ENCODE measurements around the gene CSNK2A3. TPM values are rescaled to one million over a fixed set of nuclear protein-coding genes. Genes with fewer than 3 reads are reported as not detected.

Gene CSNK2A3
- total and polyA plus RNA-seq, 7 donors, result 0.33 to 5.5 (median 1.8) TPM; not detected in 2

DNA sequence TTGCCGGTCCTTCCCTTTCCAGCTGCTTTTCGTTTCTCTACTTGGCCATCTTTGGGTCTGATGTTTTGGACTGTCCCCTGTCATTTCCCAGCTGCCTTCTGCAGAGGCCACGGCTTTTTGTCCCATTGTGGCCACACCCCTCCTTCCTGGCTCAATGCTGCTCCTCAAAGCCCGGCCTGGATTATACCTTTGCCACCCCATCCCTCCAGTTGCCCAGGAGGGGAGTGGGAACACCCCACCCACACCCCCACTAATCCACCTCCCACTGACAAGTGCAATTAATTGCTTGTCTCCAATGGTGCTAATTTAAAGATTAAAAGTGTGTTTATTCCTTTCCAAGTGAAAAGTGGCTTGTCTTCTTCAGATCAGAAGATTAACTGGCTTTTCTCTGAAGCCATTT is 34.2 kb upstream of the CSNK2A3 start:
- intact Hi-C loops (cut with DNase I), result no loop called here
- Histone ChIP-seq H3K9me3 (no peaks in the 10 kb centered on the region), H3K4me3 (no peak overlapping the region), H3K36me3 (no peaks in the 10 kb centered on the region), H3K27ac (no peak overlapping the region), H3K4me1 (peaks cover 0 to 36% (median 12%) of the 10 kb centered on the region in 4 donors), H3K27me3 (no peaks in the 10 kb centered on the region)
- no peak for TF ChIP-seq EP300 (IDR thresholded peaks at IDR 0.05)
- TF ChIP-seq, protein P1, sequence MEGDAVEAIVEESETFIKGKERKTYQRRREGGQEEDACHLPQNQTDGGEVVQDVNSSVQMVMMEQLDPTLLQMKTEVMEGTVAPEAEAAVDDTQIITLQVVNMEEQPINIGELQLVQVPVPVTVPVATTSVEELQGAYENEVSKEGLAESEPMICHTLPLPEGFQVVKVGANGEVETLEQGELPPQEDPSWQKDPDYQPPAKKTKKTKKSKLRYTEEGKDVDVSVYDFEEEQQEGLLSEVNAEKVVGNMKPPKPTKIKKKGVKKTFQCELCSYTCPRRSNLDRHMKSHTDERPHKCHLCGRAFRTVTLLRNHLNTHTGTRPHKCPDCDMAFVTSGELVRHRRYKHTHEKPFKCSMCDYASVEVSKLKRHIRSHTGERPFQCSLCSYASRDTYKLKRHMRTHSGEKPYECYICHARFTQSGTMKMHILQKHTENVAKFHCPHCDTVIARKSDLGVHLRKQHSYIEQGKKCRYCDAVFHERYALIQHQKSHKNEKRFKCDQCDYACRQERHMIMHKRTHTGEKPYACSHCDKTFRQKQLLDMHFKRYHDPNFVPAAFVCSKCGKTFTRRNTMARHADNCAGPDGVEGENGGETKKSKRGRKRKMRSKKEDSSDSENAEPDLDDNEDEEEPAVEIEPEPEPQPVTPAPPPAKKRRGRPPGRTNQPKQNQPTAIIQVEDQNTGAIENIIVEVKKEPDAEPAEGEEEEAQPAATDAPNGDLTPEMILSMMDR (IDR thresholded peaks at IDR 0.05), result no peak
- no peak for TF ChIP-seq POLR2AphosphoS5 (IDR thresholded peaks at IDR 0.05)
- TF ChIP-seq POLR2A (IDR thresholded peaks at IDR 0.05), result no peak
- 61 to 80% methylated on average over 4 of the region's 4 CpGs for WGBS, 2 donors
- DNase-seq, result no peak

DNA sequence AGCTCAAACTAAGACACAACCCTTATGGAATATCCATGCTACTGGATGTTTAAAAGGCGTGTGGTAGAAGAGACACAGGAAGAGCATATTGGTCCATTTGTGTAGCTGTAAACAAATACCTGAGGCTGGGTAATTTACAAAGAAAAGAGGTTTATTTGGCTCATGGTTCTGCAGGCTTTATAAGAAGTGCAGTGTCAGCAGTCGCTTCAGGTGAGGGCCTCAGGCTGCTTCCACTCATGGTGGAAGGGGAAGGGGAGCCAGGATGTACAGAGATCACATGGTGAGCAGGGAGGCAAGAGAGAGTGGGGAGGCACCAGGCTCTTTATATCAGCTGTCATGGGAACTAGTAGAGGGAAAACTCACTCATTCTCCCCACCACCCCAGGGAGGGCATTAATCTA is 31.8 kb upstream of the CSNK2A3 start:
- TF ChIP-seq POLR2AphosphoS5 (IDR thresholded peaks at IDR 0.05) (no peak), EP300 (IDR thresholded peaks at IDR 0.05) (no peak), POLR2A (IDR thresholded peaks at IDR 0.05) (no peak)
- TF ChIP-seq, protein P1 (IDR thresholded peaks at IDR 0.05), result no peak
- no peak for DNase-seq
- intact Hi-C loops (cut with DNase I), result no loop called here
- no peak overlapping the region for H3K27ac ChIP-seq
- H3K27me3 ChIP-seq, result no peaks in the 10 kb centered on the region
- no peaks in the 10 kb centered on the region for H3K9me3 ChIP-seq
- H3K36me3 ChIP-seq, result no peaks in the 10 kb centered on the region
- 89 to 98% methylated on average over 2 of the region's 2 CpGs for WGBS, 2 donors
- no peak overlapping the region for H3K4me3 ChIP-seq
- H3K4me1 ChIP-seq, result peaks cover 0 to 37% (median 3%) of the 10 kb centered on the region in 4 donors

DNA sequence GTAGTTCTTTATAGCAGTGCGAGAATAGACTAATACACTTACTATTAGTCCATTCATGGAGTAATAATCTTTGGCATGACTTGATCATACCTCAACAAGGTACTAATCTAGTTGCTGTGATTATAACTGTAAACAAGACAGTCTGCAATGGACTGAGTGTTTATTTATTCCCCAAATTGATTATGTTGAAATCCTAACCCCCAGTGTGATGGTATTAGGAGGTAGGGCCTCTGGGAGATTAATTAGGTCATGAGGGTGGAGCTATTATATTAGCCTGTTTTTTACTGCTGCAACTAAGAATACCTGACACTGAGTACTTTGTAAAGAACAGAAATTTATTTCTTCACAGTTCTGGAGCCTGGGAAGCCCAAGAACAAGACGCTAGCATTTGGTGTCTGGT is 30.9 kb upstream of the CSNK2A3 start:
- 91 to 96% methylated on average over 2 of the region's 2 CpGs for WGBS, 2 donors
- intact Hi-C loops (cut with DNase I), result no loop called here
- H3K4me1 ChIP-seq, result peaks cover 0 to 32% (median 3%) of the 10 kb centered on the region in 4 donors
- H3K27ac ChIP-seq, result no peak overlapping the region
- DNase-seq, result no peak
- no peaks in the 10 kb centered on the region for H3K36me3 ChIP-seq
- H3K27me3 ChIP-seq, result no peaks in the 10 kb centered on the region
- H3K4me3 ChIP-seq, result no peak overlapping the region
- H3K9me3 ChIP-seq, result no peaks in the 10 kb centered on the region
- TF ChIP-seq EP300 (IDR thresholded peaks at IDR 0.05) (no peak), POLR2A (IDR thresholded peaks at IDR 0.05) (no peak), POLR2AphosphoS5 (IDR thresholded peaks at IDR 0.05) (no peak)
- TF ChIP-seq, protein P1 (IDR thresholded peaks at IDR 0.05), result no peak

DNA sequence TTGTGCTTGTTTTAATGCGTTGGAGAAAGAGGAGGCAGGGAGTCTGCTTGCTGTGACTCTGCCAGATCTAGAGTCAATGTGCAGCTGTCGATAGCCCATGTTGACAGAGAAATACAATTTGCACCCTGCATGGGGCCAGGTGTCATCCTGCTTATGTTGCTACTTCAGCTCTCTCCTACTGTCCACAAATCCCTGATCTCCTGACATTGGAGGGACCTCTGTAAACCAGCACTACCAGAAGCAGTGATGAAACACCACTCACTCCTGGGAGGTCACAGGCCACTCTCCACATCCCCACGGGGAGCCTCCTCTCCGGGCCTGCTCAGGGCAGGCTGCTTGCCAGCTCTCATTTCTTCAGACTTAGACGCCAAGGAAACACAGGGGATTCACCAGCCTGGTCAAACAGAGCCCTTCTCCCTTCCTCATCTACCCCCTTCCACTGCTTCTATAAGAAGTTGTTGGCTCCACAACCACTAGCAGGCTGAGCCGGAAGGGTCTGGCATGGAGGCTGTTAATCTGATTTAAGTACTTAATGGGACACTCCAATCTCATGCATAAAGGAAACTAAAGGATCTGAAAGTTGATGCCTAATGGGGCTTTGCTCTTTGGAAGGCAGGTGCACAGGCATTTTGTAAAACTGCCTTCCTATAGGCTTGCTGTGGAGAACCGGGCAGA is 29.9 kb upstream of the CSNK2A3 start:
- peaks cover 0 to 29% (median 2%) of the 10 kb centered on the region in 4 donors for H3K4me1 ChIP-seq
- no peak overlapping the region for H3K27ac ChIP-seq
- intact Hi-C loops (cut with DNase I), result no loop called here
- no peak for DNase-seq
- WGBS, 2 donors, result 72 to 85% methylated on average over 7 of the region's 7 CpGs
- no peak overlapping the region for H3K4me3 ChIP-seq
- no peaks in the 10 kb centered on the region for H3K9me3 ChIP-seq
- no peaks in the 10 kb centered on the region for H3K27me3 ChIP-seq
- H3K36me3 ChIP-seq, result no peaks in the 10 kb centered on the region
- TF ChIP-seq POLR2AphosphoS5 (IDR thresholded peaks at IDR 0.05), result no peak
- TF ChIP-seq, protein P1 (IDR thresholded peaks at IDR 0.05), result no peak
- TF ChIP-seq POLR2A (IDR thresholded peaks at IDR 0.05), result no peak

Measured in sigmoid colon (tissue), 7 donors.